HG02885 (cell line): ENCODE measurements around the gene SBF2.

Source experiments
- ATAC-seq: cut with Tn5 transposase; IDR thresholded peaks from one replicate; pipeline ENCODE4 v1.9.1; 2021; ENCODE audit warnings: mild to moderate bottlenecking; ENCODE audit not compliant: unreplicated experiment, poor library complexity

Gene SBF2

GRCh38 chr11:9797300-9797699 lies 496.7 kb downstream of the SBF2 start:
- no peak for ATAC-seq

GRCh38 chr11:9796854-9797253 lies 497.2 kb downstream of the SBF2 start:
- no peak for ATAC-seq

GRCh38 chr11:9796266-9796665 lies 497.8 kb downstream of the SBF2 start:
- ATAC-seq: no peak

- ATAC-seq: no peak
These were observed 503.3 kb downstream of the SBF2 start for GRCh38 chr11:9790703-9791102.

GRCh38 chr11:9789910-9790309 lies 504.1 kb downstream of the SBF2 start:
- ATAC-seq: no peak

- no peak for ATAC-seq
These were observed 506.0 kb downstream of the SBF2 start for GRCh38 chr11:9787981-9788521.

- ATAC-seq: no peak
These were observed 506.8 kb downstream of the SBF2 start for GRCh38 chr11:9787260-9787659.

GRCh38 chr11:9784602-9785315 lies 509.3 kb downstream of the SBF2 start:
- ATAC-seq: no peak

GRCh38 chr11:9783986-9784385 lies 510.0 kb downstream of the SBF2 start:
- no peak for ATAC-seq

- ATAC-seq: no peak
These were observed 513.1 kb downstream of the SBF2 start for GRCh38 chr11:9780929-9781328.

GRCh38 chr11:9777525-9777924 lies 516.5 kb downstream of the SBF2 start:
- no peak for ATAC-seq

GRCh38 chr11:9777066-9777465 lies 517.0 kb downstream of the SBF2 start:
- no peak for ATAC-seq

- ATAC-seq: no peak
These were observed 517.8 kb downstream of the SBF2 start for GRCh38 chr11:9776203-9776602.

- ATAC-seq: no peak
These were observed 518.6 kb downstream of the SBF2 start for GRCh38 chr11:9775398-9775779.

GRCh38 chr11:9774591-9775397 lies 519.2 kb downstream of the SBF2 start:
- ATAC-seq: no peak

GRCh38 chr11:9774109-9774508 lies 519.9 kb downstream of the SBF2 start:
- no peak for ATAC-seq

- ATAC-seq: no peak
These were observed 520.5 kb downstream of the SBF2 start for GRCh38 chr11:9773524-9773923.

GRCh38 chr11:9772218-9772617 lies 521.8 kb downstream of the SBF2 start:
- no peak for ATAC-seq

GRCh38 chr11:9771071-9771511 lies 522.9 kb downstream of the SBF2 start:
- no peak for ATAC-seq

GRCh38 chr11:9769621-9770020 lies 524.4 kb downstream of the SBF2 start:
- no peak for ATAC-seq

- ATAC-seq: no peak
These were observed 528.5 kb downstream of the SBF2 start for GRCh38 chr11:9765320-9766101.
